SU-DHL-6 (cell line): Measurements from ENCODE around the gene ABHD12B.
"Not testable (repeated sequence)": the region's sequence is repeated elsewhere in the genome, so short reads cannot be mapped to it uniquely, and the experiment has no call there.

Source experiments
- H2AFZ ChIP-seq: fragments of 200-600 bp; sonication (generic); 2 replicates; pipeline ENCODE4 v1.6.1; 2014; ENCODE audit warnings: low read depth, mild to moderate bottlenecking, moderate library complexity, mixed read lengths, antibody characterized with exemption, low read length; ENCODE audit not compliant: severe bottlenecking
- H3F3A ChIP-seq: fragments of 200-600 bp; shearing (Covaris generic); 2 replicates; pipeline ENCODE4 v1.6.0; 2016; ENCODE audit warnings: antibody characterized with exemption, mild to moderate bottlenecking; ENCODE audit not compliant: insufficient read depth
- H3K27ac ChIP-seq: fragments of 200-600 bp; sonication (generic); 2 replicates; pipeline ENCODE4 v1.5.1; 2016; ENCODE audit warnings: low read depth, mild to moderate bottlenecking, low read length, moderate library complexity, mixed read lengths
- H3K27me3 ChIP-seq: fragments of 200-600 bp; sonication (generic), shearing (Covaris generic); 2 replicates; pipeline ENCODE4 v1.6.0; 2014; ENCODE audit warnings: mild to moderate bottlenecking, low read length
- H3K36me3 ChIP-seq: fragments of 200-600 bp; sonication (generic); 2 replicates; pipeline ENCODE4 v1.6.1; 2014; ENCODE audit warnings: mild to moderate bottlenecking, low read length, mixed read lengths
- H3K4me2 ChIP-seq: fragments of 300-600, 200-600 bp; shearing (Covaris generic), sonication (generic); 2 replicates; pipeline ENCODE4 v1.6.0; 2014; ENCODE audit warnings: low read length, low read depth, mild to moderate bottlenecking; ENCODE audit not compliant: poor library complexity, severe bottlenecking
- H3K4me3 ChIP-seq: fragments of 200-600 bp; sonication (generic); 2 replicates; pipeline ENCODE4 v1.5.1; 2014; ENCODE audit warnings: antibody characterized with exemption, low read length, mild to moderate bottlenecking, mixed read lengths; ENCODE audit not compliant: insufficient read depth, poor library complexity, severe bottlenecking
- H3K79me2 ChIP-seq: fragments of 200-600 bp; sonication (generic); 2 replicates; pipeline ENCODE4 v1.6.1; 2014; ENCODE audit warnings: mild to moderate bottlenecking, low read length, moderate library complexity; ENCODE audit not compliant: insufficient read depth
- H3K9ac ChIP-seq: fragments of 200-600 bp; sonication (generic); 2 replicates; pipeline ENCODE4 v1.7.0; 2014; ENCODE audit warnings: mild to moderate bottlenecking, low read length
- H3K9me2 ChIP-seq: fragments of 200-600 bp; sonication (generic); replicated peaks from 2 replicates; pipeline ENCODE4 v1.6.1; 2014; ENCODE audit warnings: low read length; ENCODE audit not compliant: insufficient read depth
- H3K9me3 ChIP-seq: fragments of 200-600 bp; sonication (generic); 2 replicates; pipeline ENCODE4 v1.6.1; 2014; ENCODE audit warnings: low read length, mixed read lengths; ENCODE audit not compliant: insufficient read depth
- H4K20me1 ChIP-seq: fragments of 200-600 bp; sonication (generic); 2 replicates; pipeline ENCODE4 v1.6.1; 2014; ENCODE audit warnings: low read depth, mild to moderate bottlenecking, antibody characterized with exemption, low read length, moderate library complexity, mixed read lengths
- EZH2phosphoT487 ChIP-seq: fragments of 200-600 bp; sonication (generic), shearing (Covaris generic); conservative IDR thresholded peaks from 2 replicates; pipeline ENCODE4 v1.6.1; 2018; ENCODE audit warnings: mild to moderate bottlenecking, antibody characterized with exemption, low read length, moderate library complexity, mixed read lengths
- TF ChIP-seq, protein P1 (sequence below): fragments of 200-600 bp; sonication (generic); IDR thresholded peaks from one replicate; pipeline ENCODE4 v1.5.1; 2017; ENCODE audit warnings: antibody characterized with exemption, mild to moderate bottlenecking, low read length, moderate library complexity; ENCODE audit not compliant: insufficient read depth, poor library complexity, severe bottlenecking

ABHD12B gene

GRCh38 chr14:50883827-50884197, 12.0 kb downstream of the ABHD12B start:
- Histone ChIP-seq H3K79me2 (no peaks in the 10 kb centered on the region), H3K4me2 (no peak overlapping the region), H4K20me1 (no peaks in the 10 kb centered on the region), H3K4me3 (no peak overlapping the region), H3K9ac (no peak overlapping the region), H3F3A (no peaks in the 10 kb centered on the region), H3K27me3 (no peaks in the 10 kb centered on the region), H3K27ac (no peak overlapping the region), H3K9me2 (no peaks in the 10 kb centered on the region), H3K36me3 (no peaks in the 10 kb centered on the region), H3K9me3 (no peaks in the 10 kb centered on the region), H2AFZ (no peak overlapping the region)
- no peak for TF ChIP-seq EZH2phosphoT487
- TF ChIP-seq, protein P1, sequence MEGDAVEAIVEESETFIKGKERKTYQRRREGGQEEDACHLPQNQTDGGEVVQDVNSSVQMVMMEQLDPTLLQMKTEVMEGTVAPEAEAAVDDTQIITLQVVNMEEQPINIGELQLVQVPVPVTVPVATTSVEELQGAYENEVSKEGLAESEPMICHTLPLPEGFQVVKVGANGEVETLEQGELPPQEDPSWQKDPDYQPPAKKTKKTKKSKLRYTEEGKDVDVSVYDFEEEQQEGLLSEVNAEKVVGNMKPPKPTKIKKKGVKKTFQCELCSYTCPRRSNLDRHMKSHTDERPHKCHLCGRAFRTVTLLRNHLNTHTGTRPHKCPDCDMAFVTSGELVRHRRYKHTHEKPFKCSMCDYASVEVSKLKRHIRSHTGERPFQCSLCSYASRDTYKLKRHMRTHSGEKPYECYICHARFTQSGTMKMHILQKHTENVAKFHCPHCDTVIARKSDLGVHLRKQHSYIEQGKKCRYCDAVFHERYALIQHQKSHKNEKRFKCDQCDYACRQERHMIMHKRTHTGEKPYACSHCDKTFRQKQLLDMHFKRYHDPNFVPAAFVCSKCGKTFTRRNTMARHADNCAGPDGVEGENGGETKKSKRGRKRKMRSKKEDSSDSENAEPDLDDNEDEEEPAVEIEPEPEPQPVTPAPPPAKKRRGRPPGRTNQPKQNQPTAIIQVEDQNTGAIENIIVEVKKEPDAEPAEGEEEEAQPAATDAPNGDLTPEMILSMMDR, result no peak

- H3K9me3 ChIP-seq, result no peaks in the 10 kb centered on the region
- H3F3A ChIP-seq, result no peaks in the 10 kb centered on the region
- no peak for TF ChIP-seq EZH2phosphoT487
- TF ChIP-seq, protein P1, result no peak
- no peaks in the 10 kb centered on the region for H3K36me3 ChIP-seq
- H3K9ac ChIP-seq, result no peak overlapping the region
- no peaks in the 10 kb centered on the region for H3K79me2 ChIP-seq
- no peaks in the 10 kb centered on the region for H3K9me2 ChIP-seq
- no peak overlapping the region for H2AFZ ChIP-seq
- H3K4me2 ChIP-seq, result no peak overlapping the region
- H4K20me1 ChIP-seq, result no peaks in the 10 kb centered on the region
- no peak overlapping the region for H3K4me3 ChIP-seq
- no peak overlapping the region for H3K27ac ChIP-seq
- no peaks in the 10 kb centered on the region for H3K27me3 ChIP-seq
Observed at GRCh38 chr14:50887476-50887875, 15.6 kb downstream of the ABHD12B start.

GRCh38 chr14:50892255-50892654, 20.4 kb downstream of the ABHD12B start:
- Histone ChIP-seq H3K9me3 (no peaks in the 10 kb centered on the region), H4K20me1 (no peaks in the 10 kb centered on the region), H3K79me2 (no peaks in the 10 kb centered on the region), H3K27me3 (no peaks in the 10 kb centered on the region), H2AFZ (no peak overlapping the region), H3K4me3 (no peak overlapping the region), H3K36me3 (no peaks in the 10 kb centered on the region), H3K9ac (no peak overlapping the region), H3K4me2 (no peak overlapping the region), H3K27ac (no peak overlapping the region), H3F3A (no peaks in the 10 kb centered on the region), H3K9me2 (no peaks in the 10 kb centered on the region)
- TF ChIP-seq, protein P1, result no peak
- TF ChIP-seq EZH2phosphoT487, result no peak

- not testable (repeated sequence) for H3K9me3 ChIP-seq
Observed at GRCh38 chr14:50896421-50896820, 24.6 kb downstream of the ABHD12B start.

DNA sequence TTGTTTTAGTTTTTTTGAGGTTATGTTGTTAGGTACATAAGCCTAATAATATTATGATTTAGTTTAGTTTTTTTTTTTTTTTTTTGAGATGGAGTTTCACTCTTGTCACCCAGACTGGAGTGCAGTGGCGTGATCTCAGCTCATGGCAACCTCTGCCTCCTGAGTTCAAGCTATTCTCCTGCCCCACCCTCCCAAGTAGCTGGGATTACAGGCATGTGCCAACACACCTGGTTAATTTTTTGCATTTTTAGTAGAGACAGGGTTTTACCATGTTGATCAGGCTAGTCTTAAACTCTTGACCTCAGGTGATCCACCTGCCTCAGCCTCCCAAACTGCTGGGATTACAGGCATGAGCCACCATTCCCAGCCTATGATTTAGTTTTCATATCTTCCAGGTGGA, 25.2 kb downstream of the ABHD12B start:
- H3K4me3 ChIP-seq, H2AFZ ChIP-seq, H3F3A ChIP-seq, H3K4me2 ChIP-seq, H3K9me2 ChIP-seq, H3K27ac ChIP-seq, H3K9me3 ChIP-seq, H3K79me2 ChIP-seq, H3K36me3 ChIP-seq, H4K20me1 ChIP-seq, H3K27me3 ChIP-seq, H3K9ac ChIP-seq: not testable (repeated sequence)

More at GRCh38 chr14:50896421-50896820, 24.6 kb downstream of the ABHD12B start:
- H3F3A ChIP-seq, H3K9ac ChIP-seq, H4K20me1 ChIP-seq, H3K4me3 ChIP-seq, H3K79me2 ChIP-seq, H3K4me2 ChIP-seq, H2AFZ ChIP-seq, H3K27me3 ChIP-seq, H3K9me2 ChIP-seq, H3K36me3 ChIP-seq, H3K27ac ChIP-seq: not testable (repeated sequence)
